DLD1 (cell line): ENCODE results near the gene TSC1.

Experiments used
- in situ Hi-C: cut with HindIII; loops from 2 replicates; pipeline ENCODE4 v1.10.0; 2017; ENCODE audit warnings: low sequenced_read_pairs

TSC1 gene

GRCh38 chr9:132942541-132943182 is 1.8 kb downstream of the TSC1 start:
- in situ Hi-C loops = no loop called here

- in situ Hi-C loops = no loop called here
Measured at GRCh38 chr9:132939169-132939568, 5.2 kb downstream of the TSC1 start.

- in situ Hi-C loops = no loop called here
Measured at GRCh38 chr9:132937463-132937901, 6.9 kb downstream of the TSC1 start.

GRCh38 chr9:132935026-132935425 is 9.4 kb downstream of the TSC1 start:
- in situ Hi-C loops = no loop called here

GRCh38 chr9:132931178-132931735 is 13.2 kb downstream of the TSC1 start:
- in situ Hi-C loops = no loop called here

- in situ Hi-C loops = no loop called here
Measured at GRCh38 chr9:132927704-132928103, 16.7 kb downstream of the TSC1 start.

- in situ Hi-C loops = no loop called here
Measured at GRCh38 chr9:132923346-132923902, 21.0 kb downstream of the TSC1 start.

- in situ Hi-C loops = no loop called here
Measured at GRCh38 chr9:132919614-132920268, 24.7 kb downstream of the TSC1 start.

- in situ Hi-C loops = no loop called here
Measured at GRCh38 chr9:132914924-132915323, 29.5 kb downstream of the TSC1 start.

- in situ Hi-C loops = no loop called here
Measured at GRCh38 chr9:132912131-132912530, 32.3 kb downstream of the TSC1 start.

- in situ Hi-C loops = no loop called here
Measured at GRCh38 chr9:132910376-132910775, 34.0 kb downstream of the TSC1 start.

GRCh38 chr9:132909311-132909710 is 35.1 kb downstream of the TSC1 start:
- in situ Hi-C loops = no loop called here

- in situ Hi-C loops = no loop called here
Measured at GRCh38 chr9:132908635-132909034, 35.8 kb downstream of the TSC1 start.

- in situ Hi-C loops = no loop called here
Measured at GRCh38 chr9:132905726-132906125, 38.7 kb downstream of the TSC1 start.

GRCh38 chr9:132903574-132904492 is 40.6 kb downstream of the TSC1 start:
- in situ Hi-C loops = no loop called here

GRCh38 chr9:132901858-132902831 is 42.3 kb downstream of the TSC1 start:
- in situ Hi-C loops = no loop called here

GRCh38 chr9:132898051-132898450 is 46.4 kb downstream of the TSC1 start:
- in situ Hi-C loops = no loop called here

GRCh38 chr9:132896906-132897305 is 47.5 kb downstream of the TSC1 start:
- in situ Hi-C loops = no loop called here

GRCh38 chr9:132896264-132896663 is 48.2 kb downstream of the TSC1 start:
- in situ Hi-C loops = no loop called here
